Stimulated activated CD8-positive, alpha-beta memory T cell treated with anti-CD3 and anti-CD28 coated beads, Interleukin-15, amount 100 ng/mL, for 24 hours (primary cell): Measurements from ENCODE around the gene FOXO1.

Source experiments
- DNase-seq: peaks from one replicate; pipeline ENCODE4 v3.0.0-alpha.2; 2020; ENCODE audit warnings: low read depth

The FOXO1 gene

GRCh38 chr13:40635315-40635995, 31.0 kb downstream of the FOXO1 start:
- DNase-seq, result no peak

- DNase-seq, result no peak
These were observed 33.5 kb downstream of the FOXO1 start for GRCh38 chr13:40632915-40633314.

GRCh38 chr13:40631605-40632004, 34.8 kb downstream of the FOXO1 start:
- DNase-seq, result no peak

DNA sequence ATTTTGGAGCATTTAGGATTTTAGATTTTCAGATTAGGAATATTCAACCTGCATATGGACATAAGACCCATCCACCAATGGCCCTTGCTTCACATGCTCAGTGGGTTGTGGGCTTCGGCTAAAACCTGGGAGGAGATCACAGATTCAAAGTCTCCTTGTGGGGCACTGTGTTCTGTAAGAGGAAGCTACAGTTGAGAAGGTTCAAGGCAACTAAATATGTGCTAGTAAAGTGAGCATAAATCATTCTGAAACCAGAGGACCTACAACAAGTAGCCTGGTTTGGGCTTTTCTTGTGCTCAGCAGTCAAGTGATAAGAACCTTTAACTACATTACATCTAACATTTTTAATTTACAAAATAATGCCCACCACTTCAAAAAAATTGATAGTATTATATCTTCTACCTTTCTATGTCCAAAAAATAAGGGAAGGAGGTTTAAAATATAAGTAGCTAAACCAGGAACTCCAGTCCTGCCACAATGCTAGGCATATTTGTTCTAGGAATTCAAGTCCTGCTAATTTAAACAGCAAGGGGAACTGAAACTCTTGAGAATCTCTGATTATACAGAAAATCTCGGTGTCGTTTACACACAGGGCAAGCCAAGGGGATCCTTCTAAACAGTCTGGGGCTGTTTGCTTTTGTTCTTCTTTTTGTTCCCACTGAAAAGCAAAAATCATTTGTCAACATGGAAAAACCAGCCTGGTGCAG, 36.6 kb downstream of the FOXO1 start:
- no peak for DNase-seq

DNA sequence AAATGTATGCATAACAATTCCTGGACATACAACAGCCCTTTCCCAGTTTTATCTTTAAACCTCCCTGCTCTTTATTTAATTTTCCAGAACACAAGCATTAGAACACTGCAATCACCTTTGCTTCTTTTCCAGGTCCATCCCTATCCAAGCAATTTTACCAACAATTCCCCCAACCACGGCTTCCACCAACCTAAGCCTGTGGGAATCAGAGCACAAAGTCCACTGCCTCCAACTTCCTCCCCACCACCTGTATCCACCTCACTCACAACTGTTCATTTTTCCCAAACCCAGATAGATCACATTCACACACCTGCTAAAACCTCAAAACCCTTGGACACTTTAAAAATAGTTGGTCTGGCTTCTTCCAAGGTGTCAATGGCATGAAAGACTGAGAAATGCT, 39.5 kb downstream of the FOXO1 start:
- DNase-seq, result no peak

- no peak for DNase-seq
These were observed 39.9 kb downstream of the FOXO1 start for GRCh38 chr13:40626561-40626960.

- no peak for DNase-seq
These were observed 41.5 kb downstream of the FOXO1 start for GRCh38 chr13:40624986-40625385.

- DNase-seq, result no peak
These were observed 42.1 kb downstream of the FOXO1 start for GRCh38 chr13:40624383-40624782.

- DNase-seq, result no peak
These were observed 43.7 kb downstream of the FOXO1 start for GRCh38 chr13:40622761-40623160.

- no peak for DNase-seq
These were observed 44.2 kb downstream of the FOXO1 start for GRCh38 chr13:40622246-40622645.

GRCh38 chr13:40619479-40619814, 47.0 kb downstream of the FOXO1 start:
- no peak for DNase-seq

DNA sequence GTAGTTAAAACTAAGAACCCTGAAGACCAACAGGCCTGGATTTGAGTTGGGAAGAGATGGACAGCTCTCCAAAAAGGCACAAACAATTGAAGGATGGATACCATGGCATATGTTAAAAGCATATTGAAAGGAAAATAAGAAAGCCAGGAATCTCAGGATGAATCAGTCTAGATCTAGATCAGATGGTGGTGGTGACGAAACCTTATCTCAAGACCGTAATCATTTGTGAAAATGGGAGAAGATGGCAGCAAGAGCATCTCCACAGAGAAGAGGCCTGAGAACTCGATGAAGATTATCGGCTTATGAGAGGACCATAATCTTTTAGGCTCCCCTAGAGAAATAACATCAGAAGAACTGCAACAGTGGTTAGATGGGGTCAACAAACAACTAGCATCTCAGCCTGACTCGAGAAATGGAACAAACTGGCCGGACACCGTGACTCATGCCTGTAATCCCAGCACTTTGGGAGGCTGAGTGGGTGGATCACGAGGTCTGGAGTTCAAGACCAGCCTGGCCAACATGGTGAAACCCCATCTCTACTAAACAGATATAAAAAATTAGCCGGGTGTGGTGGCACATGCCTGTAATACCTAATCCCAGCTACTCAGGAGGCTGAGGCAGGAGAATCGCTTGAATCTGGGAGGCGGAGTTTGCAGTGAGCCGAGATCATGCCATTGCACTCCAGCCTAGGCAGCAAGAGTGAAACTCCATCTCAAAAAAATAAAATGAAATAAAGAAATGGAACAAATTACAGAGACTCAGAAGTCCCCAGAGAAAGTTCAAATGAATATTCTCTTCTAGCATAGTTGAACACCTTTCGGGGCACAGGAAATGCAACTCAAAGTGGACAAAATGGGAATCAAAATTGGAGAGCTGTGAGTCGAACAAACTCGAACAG, 47.6 kb downstream of the FOXO1 start:
- no peak for DNase-seq

DNA sequence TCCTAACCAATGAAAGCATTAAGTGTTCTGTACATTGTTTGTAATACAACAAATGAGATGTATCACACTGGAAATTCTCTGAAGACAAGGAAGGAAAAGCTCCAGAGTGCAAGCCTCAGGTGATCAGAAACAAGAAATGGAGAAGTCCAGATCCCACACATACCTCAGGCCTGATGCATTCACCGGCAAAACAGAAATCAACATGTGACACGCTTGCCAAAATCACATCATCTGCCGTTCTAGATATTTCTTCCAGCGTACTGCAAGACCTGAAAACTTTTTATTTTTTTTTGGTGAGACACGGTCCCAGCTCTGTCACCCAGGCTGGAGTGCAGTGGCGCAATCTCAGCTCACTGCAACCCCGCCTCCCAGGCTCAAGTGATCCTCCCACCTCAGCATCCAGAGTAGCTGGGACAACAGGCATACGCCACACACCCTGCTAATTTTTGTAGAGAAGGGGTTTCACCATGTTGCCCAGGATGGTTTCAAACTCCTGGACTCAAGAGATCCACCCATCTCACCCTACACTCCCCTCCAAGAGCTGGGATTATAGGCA, 48.6 kb downstream of the FOXO1 start:
- no peak for DNase-seq

DNA sequence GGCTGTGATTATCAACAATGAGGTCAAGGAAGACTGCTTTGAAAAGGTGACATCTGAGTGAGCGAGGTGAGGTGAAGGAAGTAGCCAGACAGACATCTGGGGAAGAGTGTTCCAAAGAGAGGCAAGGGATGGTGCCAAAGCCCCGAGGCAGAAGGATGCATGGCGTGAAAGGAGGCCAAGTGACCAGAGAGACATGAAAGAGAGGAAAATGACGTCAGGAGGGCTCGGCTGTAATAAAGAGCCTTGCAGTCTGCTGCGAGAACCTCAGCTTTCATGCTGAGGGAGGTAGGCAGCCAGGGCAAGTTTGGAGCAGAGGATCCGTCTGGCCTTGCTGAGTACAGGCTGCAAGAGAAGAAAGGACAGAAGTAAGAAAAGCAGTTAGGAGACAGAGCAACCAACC, 50.8 kb downstream of the FOXO1 start:
- DNase-seq, result no peak

- no peak for DNase-seq
These were observed 52.5 kb downstream of the FOXO1 start for GRCh38 chr13:40613914-40614313.

DNA sequence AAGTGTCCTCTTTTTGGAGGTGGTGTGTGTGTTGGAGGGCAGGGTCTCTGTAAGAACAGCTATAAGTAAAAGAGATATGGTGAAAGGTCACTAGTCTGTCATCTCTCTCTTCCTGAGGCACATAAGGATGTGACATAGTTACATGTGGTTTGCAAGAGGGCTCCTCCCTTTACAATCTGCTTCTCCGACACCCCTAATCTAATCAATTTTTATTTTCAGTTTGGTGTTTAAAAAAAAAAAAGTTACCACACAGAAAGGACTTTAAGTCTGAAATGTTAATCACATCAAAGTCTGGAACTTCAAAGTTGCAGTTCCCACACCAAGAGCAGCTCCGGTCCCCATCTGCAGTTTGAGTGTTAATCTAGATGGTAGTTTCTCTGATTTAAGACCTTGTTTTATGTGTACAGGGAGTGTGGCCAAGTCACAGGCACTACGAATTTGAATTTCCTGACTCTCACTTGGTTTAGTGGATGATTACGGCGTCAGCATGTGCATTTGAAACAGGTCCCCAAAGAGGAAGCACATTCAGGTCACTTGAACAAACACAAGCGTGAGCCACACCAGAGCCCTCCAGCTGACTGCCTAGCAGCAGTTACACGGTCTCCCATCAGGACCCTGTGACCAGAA, 53.1 kb downstream of the FOXO1 start:
- no peak for DNase-seq

DNA sequence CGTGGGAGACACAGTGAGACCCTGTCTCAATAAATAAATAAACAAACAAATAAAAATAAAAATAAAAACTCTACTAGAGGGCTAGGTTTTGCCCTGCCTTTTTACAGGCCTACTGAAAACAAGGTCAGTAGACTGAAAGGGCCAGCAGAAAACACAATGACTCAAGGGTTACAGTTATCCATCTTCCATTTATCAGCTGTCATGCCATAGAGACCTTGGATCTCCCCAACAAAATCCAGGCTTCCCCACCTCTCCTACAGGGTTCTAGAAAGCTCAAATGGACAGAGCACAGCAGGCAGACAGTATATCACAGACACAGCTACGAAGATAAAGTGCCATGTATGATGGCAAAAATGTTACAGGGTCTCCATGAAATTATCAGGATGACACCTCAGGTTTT, 54.4 kb downstream of the FOXO1 start:
- no peak for DNase-seq

DNA sequence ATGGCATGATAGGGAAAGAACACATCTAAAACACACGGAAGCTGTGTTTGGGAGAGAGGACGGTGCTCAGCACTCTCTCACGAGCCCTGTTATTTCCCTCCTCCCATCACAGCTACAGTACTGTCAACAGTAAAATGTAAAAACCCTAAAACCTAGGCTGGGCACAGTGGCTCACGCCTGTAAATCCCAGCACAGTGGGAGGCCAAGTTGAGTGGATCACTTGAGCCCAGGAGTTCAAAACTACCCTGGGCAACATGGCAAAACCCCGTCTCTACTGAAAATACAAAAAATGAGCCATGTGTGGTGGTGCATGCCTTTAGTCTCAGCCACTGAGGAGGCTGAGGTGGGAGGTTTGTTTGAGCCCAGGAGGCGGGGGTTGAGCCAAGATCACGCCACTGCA, 54.8 kb downstream of the FOXO1 start:
- no peak for DNase-seq

GRCh38 chr13:40611004-40611403, 55.4 kb downstream of the FOXO1 start:
- DNase-seq, result no peak

- DNase-seq, result no peak
These were observed 56.3 kb downstream of the FOXO1 start for GRCh38 chr13:40609972-40610726.

- DNase-seq, result no peak
These were observed 58.1 kb downstream of the FOXO1 start for GRCh38 chr13:40608308-40608707.

GRCh38 chr13:40605573-40605972, 60.9 kb downstream of the FOXO1 start:
- DNase-seq, result no peak
